ENCODE results near the gene HTR7.

Gene HTR7

GRCh38 chr10:90887555-90887954, 29.7 kb upstream of the HTR7 start:
- no peak overlapping the region for H3K27ac ChIP-seq (ENCODE audit: low read length)
- peaks cover 78% of the 10 kb centered on the region for H3K36me3 ChIP-seq (ENCODE audit: insufficient read depth, low read length)

GRCh38 chr10:90885176-90885575, 27.3 kb upstream of the HTR7 start:
- no peak overlapping the region for H3K4me3 ChIP-seq (ENCODE audit: low read depth in 1 of 2, low read length in 2 of 2)
- TF ChIP-seq EZH2 (IDR thresholded peaks at IDR 0.05; ENCODE audit: borderline replicate concordance, low read depth, low read length, severe bottlenecking) = no peak
- TF ChIP-seq, protein P1, sequence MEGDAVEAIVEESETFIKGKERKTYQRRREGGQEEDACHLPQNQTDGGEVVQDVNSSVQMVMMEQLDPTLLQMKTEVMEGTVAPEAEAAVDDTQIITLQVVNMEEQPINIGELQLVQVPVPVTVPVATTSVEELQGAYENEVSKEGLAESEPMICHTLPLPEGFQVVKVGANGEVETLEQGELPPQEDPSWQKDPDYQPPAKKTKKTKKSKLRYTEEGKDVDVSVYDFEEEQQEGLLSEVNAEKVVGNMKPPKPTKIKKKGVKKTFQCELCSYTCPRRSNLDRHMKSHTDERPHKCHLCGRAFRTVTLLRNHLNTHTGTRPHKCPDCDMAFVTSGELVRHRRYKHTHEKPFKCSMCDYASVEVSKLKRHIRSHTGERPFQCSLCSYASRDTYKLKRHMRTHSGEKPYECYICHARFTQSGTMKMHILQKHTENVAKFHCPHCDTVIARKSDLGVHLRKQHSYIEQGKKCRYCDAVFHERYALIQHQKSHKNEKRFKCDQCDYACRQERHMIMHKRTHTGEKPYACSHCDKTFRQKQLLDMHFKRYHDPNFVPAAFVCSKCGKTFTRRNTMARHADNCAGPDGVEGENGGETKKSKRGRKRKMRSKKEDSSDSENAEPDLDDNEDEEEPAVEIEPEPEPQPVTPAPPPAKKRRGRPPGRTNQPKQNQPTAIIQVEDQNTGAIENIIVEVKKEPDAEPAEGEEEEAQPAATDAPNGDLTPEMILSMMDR (IDR thresholded peaks at IDR 0.05; ENCODE audit: borderline replicate concordance, extremely low read depth, low read length, poor library complexity, severe bottlenecking) = no peak
- H3K9ac ChIP-seq (ENCODE audit: low read depth, low read length) = no peak overlapping the region
- no peaks in the 10 kb centered on the region for H3K27me3 ChIP-seq (ENCODE audit: insufficient read depth, low read length, poor library complexity)
- no peaks in the 10 kb centered on the region for H3K9me3 ChIP-seq (ENCODE audit: insufficient read depth, low read length, severe bottlenecking)
- no peak overlapping the region for H3K4me2 ChIP-seq (ENCODE audit: insufficient read depth, low read length)
- 0 out of 2 replicates have a peak, but pooled peaks cover 4% of the 10 kb centered on the region for H3K4me1 ChIP-seq (ENCODE audit: insufficient read depth, low read length)
- no peak overlapping the region for H2AFZ ChIP-seq (ENCODE audit: low read depth, low read length)
- H3K79me2 ChIP-seq (ENCODE audit: insufficient read depth, low read length) = no peaks in the 10 kb centered on the region
- no peak for DNase-seq
- H3K27ac ChIP-seq (ENCODE audit: low read length) = no peak overlapping the region
- no peaks in the 10 kb centered on the region for H4K20me1 ChIP-seq (ENCODE audit: insufficient read depth, low read length)
- ATAC-seq (ENCODE audit: insufficient read depth, low read depth) = no peak
- H3K36me3 ChIP-seq (ENCODE audit: insufficient read depth, low read length) = peaks cover 71% of the 10 kb centered on the region

More at GRCh38 chr10:90887555-90887954, 29.7 kb upstream of the HTR7 start:
- Histone ChIP-seq H3K4me2 (ENCODE audit: insufficient read depth, low read length) (no peak overlapping the region), H3K9ac (ENCODE audit: low read depth, low read length) (no peak overlapping the region), H3K9me3 (ENCODE audit: insufficient read depth, low read length, severe bottlenecking) (no peaks in the 10 kb centered on the region), H3K4me3 (ENCODE audit: low read depth in 1 of 2, low read length in 2 of 2) (no peak overlapping the region), H3K4me1 (ENCODE audit: insufficient read depth, low read length) (peaks cover 2% of the 10 kb centered on the region; the same call in 1 of the 2 replicates), H4K20me1 (ENCODE audit: insufficient read depth, low read length) (no peaks in the 10 kb centered on the region), H2AFZ (ENCODE audit: low read depth, low read length) (no peak overlapping the region), H3K27me3 (ENCODE audit: insufficient read depth, low read length, poor library complexity) (no peaks in the 10 kb centered on the region), H3K79me2 (ENCODE audit: insufficient read depth, low read length) (no peaks in the 10 kb centered on the region)
- DNase-seq = no peak
- ATAC-seq (ENCODE audit: insufficient read depth, low read depth) = no peak
- TF ChIP-seq, protein P1 (IDR thresholded peaks at IDR 0.05; ENCODE audit: borderline replicate concordance, extremely low read depth, low read length, poor library complexity, severe bottlenecking) = no peak
- TF ChIP-seq EZH2 (IDR thresholded peaks at IDR 0.05; ENCODE audit: borderline replicate concordance, low read depth, low read length, severe bottlenecking) = no peak

GRCh38 chr10:90884431-90884830, 26.6 kb upstream of the HTR7 start:
- ATAC-seq (ENCODE audit: insufficient read depth, low read depth) (no peak), DNase-seq (no peak)
- H3K27ac ChIP-seq (ENCODE audit: low read length) = no peak overlapping the region
- peaks cover 69% of the 10 kb centered on the region for H3K36me3 ChIP-seq (ENCODE audit: insufficient read depth, low read length)
- no peaks in the 10 kb centered on the region for H3K79me2 ChIP-seq (ENCODE audit: insufficient read depth, low read length)
- H4K20me1 ChIP-seq (ENCODE audit: insufficient read depth, low read length) = no peaks in the 10 kb centered on the region
- no peaks in the 10 kb centered on the region for H3K9me3 ChIP-seq (ENCODE audit: insufficient read depth, low read length, severe bottlenecking)
- no peak overlapping the region for H3K4me2 ChIP-seq (ENCODE audit: insufficient read depth, low read length)
- H3K27me3 ChIP-seq (ENCODE audit: insufficient read depth, low read length, poor library complexity) = no peaks in the 10 kb centered on the region
- H3K4me3 ChIP-seq (ENCODE audit: low read depth in 1 of 2, low read length in 2 of 2) = no peak overlapping the region
- peaks cover 8% of the 10 kb centered on the region; the same call in 1 of the 2 replicates for H3K4me1 ChIP-seq (ENCODE audit: insufficient read depth, low read length)
- no peak for TF ChIP-seq EZH2 (IDR thresholded peaks at IDR 0.05; ENCODE audit: borderline replicate concordance, low read depth, low read length, severe bottlenecking)
- TF ChIP-seq, protein P1 (IDR thresholded peaks at IDR 0.05; ENCODE audit: borderline replicate concordance, extremely low read depth, low read length, poor library complexity, severe bottlenecking) = no peak
- H2AFZ ChIP-seq (ENCODE audit: low read depth, low read length) = no peak overlapping the region
- H3K9ac ChIP-seq (ENCODE audit: low read depth, low read length) = no peak overlapping the region

Measured in DND-41 (cell line).